Prostate gland (tissue), 2 donors: ENCODE data around the gene RNF126.

Source experiments
- CTCF ChIP-seq, 4 experiments: fragments of 200-600 bp in 2 of 4; fragments of 450-650 bp in 2 of 4; sonication (generic) in 2 of 4; IDR thresholded peaks; 1 replicate in 3 of 4; 2 replicates in 1 of 4; pipeline ENCODE4 v1.5.1; 2016 to 2019; ENCODE audit warnings: antibody characterized with exemption in 4 of 4, mild to moderate bottlenecking in 2 of 4, moderate library complexity in 2 of 4
- POLR2A ChIP-seq: fragments of 450-650 bp; IDR thresholded peaks from one replicate; pipeline ENCODE4 v1.6.1; 2016; ENCODE audit warnings: antibody characterized with exemption, mild to moderate bottlenecking
- POLR2AphosphoS5 ChIP-seq: sonication (generic); formaldehyde crosslinking; IDR thresholded peaks from one replicate; pipeline ENCODE4 v1.6.1; 2017; ENCODE audit warnings: antibody characterized with exemption

- TF ChIP-seq CTCF (IDR thresholded peaks at IDR 0.05) (no peak), POLR2AphosphoS5 (no peak), POLR2A (no peak)
Observed at GRCh38 chr19:628168-628567, 34.8 kb downstream of the RNF126 start.
